ENCODE measurements around the gene PPP2R2B. TPM values are rescaled to one million over a fixed set of nuclear protein-coding genes. Genes with fewer than 3 reads are reported as not detected.

Gene PPP2R2B
- total RNA-seq, 3 donors from 2014 or later, result 0.99 to 5.9 (median 1.2) TPM

DNA sequence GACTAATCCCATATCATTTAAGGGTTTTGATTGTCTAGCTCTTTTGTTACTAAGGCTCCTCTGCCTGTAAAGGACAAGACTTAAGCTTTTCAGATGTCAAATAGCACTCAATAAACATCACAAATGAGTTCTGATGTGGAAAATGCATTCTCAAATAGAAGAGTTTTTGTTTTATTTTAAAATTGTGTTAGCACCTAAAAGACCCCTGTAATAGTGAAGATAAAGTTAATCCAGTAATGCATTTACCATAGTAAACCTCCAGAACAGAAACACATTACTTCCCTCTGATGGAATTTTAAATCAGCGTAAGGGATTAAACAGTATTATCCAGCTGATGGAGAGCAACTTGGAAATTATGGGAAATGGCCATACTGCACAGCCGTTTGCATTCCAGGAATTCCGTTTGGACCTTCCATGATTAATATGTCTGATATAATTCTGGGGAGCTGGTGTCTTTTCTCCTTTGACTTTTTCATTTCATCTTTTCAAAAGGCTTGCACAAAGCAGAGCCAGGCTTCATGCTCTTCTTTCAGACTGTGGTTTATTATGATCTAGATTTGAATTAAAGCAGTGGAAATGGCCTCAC lies 105.6 kb downstream of the PPP2R2B start:
- Histone ChIP-seq H3K4me1 (ENCODE audit: low read depth) (no peaks in the 10 kb centered on the region), H3K36me3 (ENCODE audit: low read depth) (no peaks in the 10 kb centered on the region), H3K9me3 (no peaks in the 10 kb centered on the region), H3K4me3 (no peak overlapping the region)
- no peak for DNase-seq
- TF ChIP-seq, protein P1, sequence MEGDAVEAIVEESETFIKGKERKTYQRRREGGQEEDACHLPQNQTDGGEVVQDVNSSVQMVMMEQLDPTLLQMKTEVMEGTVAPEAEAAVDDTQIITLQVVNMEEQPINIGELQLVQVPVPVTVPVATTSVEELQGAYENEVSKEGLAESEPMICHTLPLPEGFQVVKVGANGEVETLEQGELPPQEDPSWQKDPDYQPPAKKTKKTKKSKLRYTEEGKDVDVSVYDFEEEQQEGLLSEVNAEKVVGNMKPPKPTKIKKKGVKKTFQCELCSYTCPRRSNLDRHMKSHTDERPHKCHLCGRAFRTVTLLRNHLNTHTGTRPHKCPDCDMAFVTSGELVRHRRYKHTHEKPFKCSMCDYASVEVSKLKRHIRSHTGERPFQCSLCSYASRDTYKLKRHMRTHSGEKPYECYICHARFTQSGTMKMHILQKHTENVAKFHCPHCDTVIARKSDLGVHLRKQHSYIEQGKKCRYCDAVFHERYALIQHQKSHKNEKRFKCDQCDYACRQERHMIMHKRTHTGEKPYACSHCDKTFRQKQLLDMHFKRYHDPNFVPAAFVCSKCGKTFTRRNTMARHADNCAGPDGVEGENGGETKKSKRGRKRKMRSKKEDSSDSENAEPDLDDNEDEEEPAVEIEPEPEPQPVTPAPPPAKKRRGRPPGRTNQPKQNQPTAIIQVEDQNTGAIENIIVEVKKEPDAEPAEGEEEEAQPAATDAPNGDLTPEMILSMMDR (IDR thresholded peaks at IDR 0.05), result no peak
- no peak for ATAC-seq
- intact Hi-C loops (cut with DNase I, micrococcal nuclease), result no loop called here

DNA sequence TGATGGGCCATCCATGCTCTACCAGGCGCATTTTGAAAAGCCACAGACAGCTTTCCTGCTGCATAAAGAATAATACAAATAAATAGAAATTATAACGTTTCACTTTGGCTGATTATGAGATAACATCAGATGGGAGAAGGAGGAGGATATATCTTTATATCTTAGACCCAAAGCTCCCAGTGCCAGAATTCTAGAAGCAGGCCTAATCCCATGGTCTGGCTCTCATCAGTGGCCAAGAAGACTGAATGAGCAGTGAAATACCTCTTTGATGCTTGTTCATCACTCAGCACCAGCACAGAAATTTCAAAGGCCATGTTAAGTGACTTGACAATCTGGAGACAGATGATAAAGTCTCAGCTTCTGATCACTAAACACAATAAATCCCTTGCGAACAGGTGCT lies 107.6 kb downstream of the PPP2R2B start:
- intact Hi-C loops (cut with DNase I, micrococcal nuclease), result no loop called here
- TF ChIP-seq, protein P1 (IDR thresholded peaks at IDR 0.05), result no peak
- no peaks in the 10 kb centered on the region for H3K36me3 ChIP-seq (ENCODE audit: low read depth)
- DNase-seq (no peak), ATAC-seq (no peak)
- H3K9me3 ChIP-seq, result no peaks in the 10 kb centered on the region
- no peaks in the 10 kb centered on the region for H3K4me1 ChIP-seq (ENCODE audit: low read depth)
- H3K4me3 ChIP-seq, result no peak overlapping the region

DNA sequence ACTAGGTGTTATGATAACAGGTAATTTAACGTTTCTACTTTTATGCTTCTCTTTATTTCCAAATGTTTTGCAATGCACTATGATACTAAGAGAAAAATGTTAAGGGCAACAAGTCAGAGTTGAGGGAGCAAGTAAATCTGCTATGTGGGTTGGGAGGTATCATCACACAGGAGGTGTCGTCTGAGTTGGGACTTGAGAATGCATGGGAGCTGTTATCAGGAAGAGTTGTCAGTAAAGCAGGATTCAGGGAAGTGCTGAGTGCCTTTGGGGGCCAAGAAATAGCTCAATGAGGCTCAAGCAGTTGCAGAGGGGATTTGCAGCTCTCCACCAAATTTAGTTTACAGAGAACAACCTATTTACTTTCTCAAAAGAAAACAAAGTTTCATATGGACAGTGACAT lies 108.0 kb downstream of the PPP2R2B start:
- no peak for DNase-seq
- ATAC-seq, result no peak
- Histone ChIP-seq H3K36me3 (ENCODE audit: low read depth) (no peaks in the 10 kb centered on the region), H3K4me1 (ENCODE audit: low read depth) (no peaks in the 10 kb centered on the region), H3K4me3 (no peak overlapping the region), H3K9me3 (no peaks in the 10 kb centered on the region)
- TF ChIP-seq, protein P1 (IDR thresholded peaks at IDR 0.05), result no peak
- intact Hi-C loops (cut with DNase I, micrococcal nuclease), result no loop called here

DNA sequence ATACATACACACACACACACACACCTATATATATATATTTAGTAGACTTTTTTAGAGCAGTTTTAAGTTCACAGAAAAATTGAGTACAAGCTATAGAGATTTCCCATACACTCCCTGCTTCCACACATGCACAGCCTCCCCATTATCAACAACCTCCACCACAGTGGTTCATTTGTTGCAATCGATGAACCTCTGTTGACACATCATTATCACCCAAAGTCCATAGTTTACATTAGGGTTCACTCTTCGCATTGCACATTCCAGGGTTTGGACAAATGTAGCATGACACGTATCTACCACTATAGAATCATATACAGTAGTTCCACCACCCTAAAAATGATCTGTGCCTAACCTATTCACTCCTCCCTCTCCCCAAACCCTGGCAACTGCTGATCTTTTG lies 111.0 kb downstream of the PPP2R2B start:
- ATAC-seq (no peak), DNase-seq (no peak)
- TF ChIP-seq, protein P1 (IDR thresholded peaks at IDR 0.05), result no peak
- no peak overlapping the region for H3K4me3 ChIP-seq
- no peaks in the 10 kb centered on the region for H3K4me1 ChIP-seq (ENCODE audit: low read depth)
- no peaks in the 10 kb centered on the region for H3K9me3 ChIP-seq
- intact Hi-C loops (cut with DNase I, micrococcal nuclease), result no loop called here
- no peaks in the 10 kb centered on the region for H3K36me3 ChIP-seq (ENCODE audit: low read depth)

DNA sequence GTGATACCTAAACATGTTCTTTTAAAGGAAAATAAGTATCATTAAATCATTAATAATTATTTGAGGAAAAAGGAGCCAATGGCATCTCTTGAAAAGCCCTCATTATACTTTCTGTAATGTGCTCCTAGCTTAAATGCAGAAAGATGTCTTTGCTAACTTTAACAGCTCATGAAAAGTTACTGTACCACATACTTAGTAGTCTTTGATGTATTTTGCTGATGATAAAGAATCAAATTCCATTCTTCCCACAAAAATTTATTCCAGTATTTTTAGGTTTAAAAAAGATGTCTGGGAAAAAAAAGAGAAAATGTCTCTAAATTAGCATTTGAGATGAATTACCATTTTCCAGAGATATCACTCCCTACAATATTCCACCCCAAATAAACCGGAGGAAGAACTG lies 112.5 kb downstream of the PPP2R2B start:
- DNase-seq, result no peak
- no peaks in the 10 kb centered on the region for H3K9me3 ChIP-seq
- no peak for ATAC-seq
- H3K4me3 ChIP-seq, result no peak overlapping the region
- TF ChIP-seq, protein P1 (IDR thresholded peaks at IDR 0.05), result no peak
- H3K36me3 ChIP-seq (ENCODE audit: low read depth), result no peaks in the 10 kb centered on the region
- intact Hi-C loops (cut with DNase I, micrococcal nuclease), result no loop called here
- H3K4me1 ChIP-seq (ENCODE audit: low read depth), result no peaks in the 10 kb centered on the region
